H54 (cell line): Measurements from ENCODE around the gene NRXN3.
"Not testable (repeated sequence)": the region's sequence is repeated elsewhere in the genome, so short reads cannot be mapped to it uniquely, and the experiment has no call there.

Experiments used
- DNase-seq: peaks from one replicate; pipeline ENCODE4 v3.0.0; 2011; ENCODE audit warnings: low spot score, mixed read lengths; ENCODE audit not compliant: insufficient read length
- FAIRE-seq: peaks from 3 replicates; lab custom pipeline; 2011; peaks lifted over from hg19 to GRCh38; lab: Jason Lieb, UNC
- POLR2A ChIP-seq: IDR thresholded peaks from 2 replicates; pipeline ENCODE4 v1.6.1; 2011; ENCODE audit warnings: low read depth, mild to moderate bottlenecking, low read length

Gene NRXN3

GRCh38 chr14:78985668-78986381, 815.7 kb downstream of the NRXN3 start:
- no peak for TF ChIP-seq POLR2A
- FAIRE-seq, result no peak
- DNase-seq, result no peak

- DNase-seq (no peak), FAIRE-seq (no peak)
- TF ChIP-seq POLR2A, result no peak
These were observed 816.8 kb downstream of the NRXN3 start for GRCh38 chr14:78986989-78987388.

GRCh38 chr14:78989221-78989620, 819.0 kb downstream of the NRXN3 start:
- no peak for DNase-seq
- FAIRE-seq, result no peak
- no peak for TF ChIP-seq POLR2A

GRCh38 chr14:78992867-78993266, 822.7 kb downstream of the NRXN3 start:
- FAIRE-seq, result no peak
- TF ChIP-seq POLR2A, result no peak
- DNase-seq, result no peak

- FAIRE-seq (no peak), DNase-seq (no peak)
- no peak for TF ChIP-seq POLR2A
These were observed 827.6 kb downstream of the NRXN3 start for GRCh38 chr14:78997811-78998210.

- TF ChIP-seq POLR2A, result no peak
- DNase-seq, result no peak
- FAIRE-seq, result no peak
These were observed 839.1 kb downstream of the NRXN3 start for GRCh38 chr14:79009286-79009685.

GRCh38 chr14:79011091-79011919, 841.1 kb downstream of the NRXN3 start:
- no peak for TF ChIP-seq POLR2A
- DNase-seq (peak; percentile 6), FAIRE-seq (peak; percentile 11)

GRCh38 chr14:79011920-79012204, 841.7 kb downstream of the NRXN3 start:
- FAIRE-seq, result no peak
- TF ChIP-seq POLR2A, result no peak
- no peak for DNase-seq

- FAIRE-seq (no peak), DNase-seq (peak; percentile 1)
- TF ChIP-seq POLR2A, result no peak
These were observed 846.8 kb downstream of the NRXN3 start for GRCh38 chr14:79016828-79017505.

- no peak for DNase-seq
- no peak for TF ChIP-seq POLR2A
- FAIRE-seq, result no peak
These were observed 847.4 kb downstream of the NRXN3 start for GRCh38 chr14:79017561-79017960.

- TF ChIP-seq POLR2A, result no peak
- FAIRE-seq (no peak), DNase-seq (peak; percentile 1)
These were observed 848.7 kb downstream of the NRXN3 start for GRCh38 chr14:79018836-79019235.

- FAIRE-seq, DNase-seq: not testable (repeated sequence)
These were observed 849.7 kb downstream of the NRXN3 start for GRCh38 chr14:79019898-79020297.

- DNase-seq (no peak), FAIRE-seq (no peak)
- no peak for TF ChIP-seq POLR2A
These were observed 851.6 kb downstream of the NRXN3 start for GRCh38 chr14:79021766-79022165.

- TF ChIP-seq POLR2A, result no peak
- DNase-seq, result no peak
- FAIRE-seq, result no peak
These were observed 857.0 kb downstream of the NRXN3 start for GRCh38 chr14:79027138-79027537.
